Measurements from ENCODE around the gene MTG1. TPM values are rescaled to one million over a fixed set of nuclear protein-coding genes. Genes with fewer than 3 reads are reported as not detected.

Gene MTG1
- total RNA-seq, 1 experiment from 2014 or later = 83.3 TPM

GRCh38 chr10:133459454-133460207 lies 65.7 kb downstream of the MTG1 start:
- Histone ChIP-seq H3K27ac (ENCODE audit: low read depth, low read length, poor library complexity, severe bottlenecking) (no peak overlapping the region), H3K4me3 (ENCODE audit: low read depth, low read length, poor library complexity, severe bottlenecking) (no peak overlapping the region), H3K4me1 (ENCODE audit: insufficient read depth, low read length, poor library complexity, severe bottlenecking) (no peaks in the 10 kb centered on the region), H3K36me3 (ENCODE audit: insufficient read depth, low read length, poor library complexity, severe bottlenecking) (no peaks in the 10 kb centered on the region), H3K27me3 (replicated peaks; ENCODE audit: insufficient read depth, low read depth, low read length, poor library complexity) (no peaks in the 10 kb centered on the region), H3K9me3 (ENCODE audit: low read depth, low read length, poor library complexity, severe bottlenecking) (no peaks in the 10 kb centered on the region)
- TF ChIP-seq EZH2 (IDR thresholded peaks at IDR 0.05; ENCODE audit: borderline replicate concordance, low read depth, low read length, poor library complexity, severe bottlenecking) = no peak
- TF ChIP-seq CTCF (conservative IDR thresholded peaks at IDR 0.05; ENCODE audit: low read depth, low read length) = no peak
- BruUV-seq (replicated peaks) = no TSS peak
- ChIA-PET POLR2A (ENCODE audit: low non-redundant PET) (no interaction called here), CTCF (no interaction called here)
- intact Hi-C loops (cut with micrococcal nuclease; ENCODE audit: unreplicated experiment) = no loop called here
- DNase-seq (ENCODE audit: low spot score) = no peak

GRCh38 chr10:133460208-133460769 lies 66.3 kb downstream of the MTG1 start:
- CTCF ChIA-PET = no interaction called here

DNA sequence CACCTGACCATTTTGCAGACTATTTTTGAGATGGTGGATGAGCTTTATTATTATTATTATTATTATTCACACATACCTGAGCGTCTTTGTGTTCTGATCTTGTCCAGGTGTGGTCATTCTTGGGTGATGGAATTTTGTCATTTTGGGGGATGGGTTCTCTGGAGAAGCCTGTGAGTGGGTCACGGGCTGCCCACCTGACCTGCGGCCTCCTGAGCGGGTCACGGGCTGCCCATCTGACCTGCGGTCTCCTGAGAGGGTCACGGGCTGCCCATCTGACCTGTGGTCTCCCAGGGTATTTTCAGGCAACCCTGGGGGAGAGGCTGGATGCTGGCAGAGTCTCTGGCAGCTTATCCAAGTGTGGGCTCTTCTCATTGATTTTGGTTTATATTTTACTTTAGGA lies 67.1 kb downstream of the MTG1 start:
- intact Hi-C loops (cut with micrococcal nuclease; ENCODE audit: unreplicated experiment) = no loop called here
- H3K4me1 ChIP-seq (ENCODE audit: insufficient read depth, low read length, poor library complexity, severe bottlenecking) = no peaks in the 10 kb centered on the region
- TF ChIP-seq EZH2 (IDR thresholded peaks at IDR 0.05; ENCODE audit: borderline replicate concordance, low read depth, low read length, poor library complexity, severe bottlenecking) = no peak
- TF ChIP-seq CTCF (conservative IDR thresholded peaks at IDR 0.05; ENCODE audit: low read depth, low read length) = no peak
- no peaks in the 10 kb centered on the region for H3K9me3 ChIP-seq (ENCODE audit: low read depth, low read length, poor library complexity, severe bottlenecking)
- CTCF ChIA-PET = no interaction called here
- H3K36me3 ChIP-seq (ENCODE audit: insufficient read depth, low read length, poor library complexity, severe bottlenecking) = no peaks in the 10 kb centered on the region
- no peak overlapping the region for H3K4me3 ChIP-seq (ENCODE audit: low read depth, low read length, poor library complexity, severe bottlenecking)
- no peak overlapping the region for H3K27ac ChIP-seq (ENCODE audit: low read depth, low read length, poor library complexity, severe bottlenecking)
- POLR2A ChIA-PET (ENCODE audit: low non-redundant PET) = no interaction called here
- no TSS peak for BruUV-seq (replicated peaks)
- H3K27me3 ChIP-seq (replicated peaks; ENCODE audit: insufficient read depth, low read depth, low read length, poor library complexity) = no peaks in the 10 kb centered on the region
- no peak for DNase-seq (ENCODE audit: low spot score)

More at GRCh38 chr10:133460208-133460769, 66.3 kb downstream of the MTG1 start:
- H3K4me1 ChIP-seq (ENCODE audit: insufficient read depth, low read length, poor library complexity, severe bottlenecking) = no peaks in the 10 kb centered on the region
- POLR2A ChIA-PET (ENCODE audit: low non-redundant PET) = no interaction called here
- BruUV-seq (replicated peaks) = no TSS peak
- TF ChIP-seq EZH2 (IDR thresholded peaks at IDR 0.05; ENCODE audit: borderline replicate concordance, low read depth, low read length, poor library complexity, severe bottlenecking) (no peak), CTCF (conservative IDR thresholded peaks at IDR 0.05; ENCODE audit: low read depth, low read length) (no peak)
- intact Hi-C loops (cut with micrococcal nuclease; ENCODE audit: unreplicated experiment) = no loop called here
- no peak overlapping the region for H3K4me3 ChIP-seq (ENCODE audit: low read depth, low read length, poor library complexity, severe bottlenecking)
- no peaks in the 10 kb centered on the region for H3K27me3 ChIP-seq (replicated peaks; ENCODE audit: insufficient read depth, low read depth, low read length, poor library complexity)
- H3K27ac ChIP-seq (ENCODE audit: low read depth, low read length, poor library complexity, severe bottlenecking) = no peak overlapping the region
- no peaks in the 10 kb centered on the region for H3K9me3 ChIP-seq (ENCODE audit: low read depth, low read length, poor library complexity, severe bottlenecking)
- no peaks in the 10 kb centered on the region for H3K36me3 ChIP-seq (ENCODE audit: insufficient read depth, low read length, poor library complexity, severe bottlenecking)
- DNase-seq (ENCODE audit: low spot score) = no peak
